Right kidney (tissue), 1 donor: Measurements from ENCODE around the gene ARPP21.

ENCODE experiments used
- DNase-seq: peaks from one replicate; pipeline ENCODE4 v3.0.0-alpha.2; 2016

Gene ARPP21

GRCh38 chr3:35737527-35737926, 98.2 kb downstream of the ARPP21 start:
- DNase-seq = no peak

GRCh38 chr3:35737934-35738706, 98.8 kb downstream of the ARPP21 start:
- DNase-seq = no peak

GRCh38 chr3:35739181-35739809, 100.0 kb downstream of the ARPP21 start:
- DNase-seq = peak; percentile 10

GRCh38 chr3:35739964-35740527, 100.7 kb downstream of the ARPP21 start:
- no peak for DNase-seq

GRCh38 chr3:35743218-35743617, 103.9 kb downstream of the ARPP21 start:
- no peak for DNase-seq

GRCh38 chr3:35744419-35744818, 105.1 kb downstream of the ARPP21 start:
- DNase-seq = peak; percentile 10

- no peak for DNase-seq
Observed at GRCh38 chr3:35745351-35745750, 106.0 kb downstream of the ARPP21 start.

GRCh38 chr3:35745802-35746484, 106.6 kb downstream of the ARPP21 start:
- no peak for DNase-seq

- DNase-seq = no peak
Observed at GRCh38 chr3:35746492-35746891, 107.2 kb downstream of the ARPP21 start.

GRCh38 chr3:35748144-35748543, 108.8 kb downstream of the ARPP21 start:
- DNase-seq = no peak

- no peak for DNase-seq
Observed at GRCh38 chr3:35751207-35751606, 111.9 kb downstream of the ARPP21 start.

- DNase-seq = no peak
Observed at GRCh38 chr3:35757991-35758757, 118.8 kb downstream of the ARPP21 start.

- no peak for DNase-seq
Observed at GRCh38 chr3:35760146-35760545, 120.8 kb downstream of the ARPP21 start.

- no peak for DNase-seq
Observed at GRCh38 chr3:35761311-35761710, 122.0 kb downstream of the ARPP21 start.

GRCh38 chr3:35772381-35773015, 133.2 kb downstream of the ARPP21 start:
- DNase-seq = no peak

GRCh38 chr3:35773417-35773816, 134.1 kb downstream of the ARPP21 start:
- no peak for DNase-seq

GRCh38 chr3:35776346-35776745, 137.0 kb downstream of the ARPP21 start:
- DNase-seq = no peak

GRCh38 chr3:35777065-35777464, 137.7 kb downstream of the ARPP21 start:
- no peak for DNase-seq

GRCh38 chr3:35777563-35778554, 138.5 kb downstream of the ARPP21 start:
- no peak for DNase-seq

- DNase-seq = no peak
Observed at GRCh38 chr3:35779611-35780010, 140.3 kb downstream of the ARPP21 start.

GRCh38 chr3:35780800-35781199, 141.5 kb downstream of the ARPP21 start:
- DNase-seq = no peak
